Testis (tissue), 3 donors: Measurements from ENCODE around the gene ZNF32. TPM values are rescaled to one million over a fixed set of nuclear protein-coding genes. Genes with fewer than 3 reads are reported as not detected.

ENCODE experiments used
- DNase-seq: peaks from one replicate; pipeline ENCODE4 v3.0.0-alpha.2; 2019
- H3K27ac ChIP-seq, 2 donors: fragments of 200-600 bp; sonication (generic); one replicate each; pipeline ENCODE4 v1.5.1; 2019
- H3K27me3 ChIP-seq: fragments of 200-600 bp; sonication (generic); one replicate; pipeline ENCODE4 v1.5.1; 2019
- H3K36me3 ChIP-seq: fragments of 200-600 bp; sonication (generic); one replicate; pipeline ENCODE4 v1.5.1; 2017; ENCODE audit warnings: low read depth; ENCODE audit errors: missing control alignments
- H3K4me1 ChIP-seq: fragments of 200-600 bp; sonication (generic); one replicate; pipeline ENCODE4 v1.5.1; 2019
- H3K4me3 ChIP-seq, 2 donors: fragments of 200-600 bp; sonication (generic); one replicate each; pipeline ENCODE4 v1.5.1; 2017 to 2019
- H3K9me3 ChIP-seq: fragments of 200-600 bp; sonication (generic); one replicate; pipeline ENCODE4 v1.5.1; 2017
- CTCF ChIP-seq, 3 experiments: fragments of 450-650 bp in 2 of 3; fragments of 200-600 bp in 1 of 3; sonication (generic) in 1 of 3; IDR thresholded peaks; one replicate each; pipeline ENCODE4 v1.5.1; 2016 to 2019; ENCODE audit warnings: antibody characterized with exemption in 3 of 3, mild to moderate bottlenecking in 2 of 3, moderate library complexity in 1 of 3
- POLR2A ChIP-seq: fragments of 450-650 bp; IDR thresholded peaks from one replicate; pipeline ENCODE4 v1.6.1; 2017; ENCODE audit warnings: antibody characterized with exemption, mild to moderate bottlenecking, moderate library complexity
- WGBS, 2 donors: methylation state at CpG; one replicate each; pipeline ENCODE4 v1.1.5; 2018; 5-methylcytosine and 5-hydroxymethylcytosine counted together
- intact Hi-C: fragments of 100-400 bp; cut with DNase I; formaldehyde crosslinking; loops from one replicate; pipeline ENCODE4 v1.15.1; 2023; ENCODE audit warnings: low total_unique reads
- polyA plus RNA-seq: library from polyadenylated mRNA; stranded (reverse); fragments of 350-450 nt; fragmentation: Illumina TruSeq; extraction: RNeasy Lipid Tissue Mini Kit (QIAGEN cat#74804); gene quantifications from one replicate; pipeline ENCODE4 v1.2.3, GENCODE V29; 2014; ENCODE audit warnings: low read depth, low replicate concordance; ENCODE audit not compliant: insufficient read depth
- total RNA-seq, 2 donors: library from RNA; depleted of rRNA; stranded (reverse); fragments of >200 nt; gene quantifications; one replicate each; pipeline ENCODE4 v1.2.3, GENCODE V29; 2016

The ZNF32 gene
- total and polyA plus RNA-seq, 3 donors from 2014 or later, result 18.7 to 29.8 (median 22.7) TPM

GRCh38 chr10:43688348-43688892 is 39.7 kb upstream of the ZNF32 start:
- Histone ChIP-seq H3K4me3 (no peak overlapping the region), H3K4me1 (peaks cover 7% of the 10 kb centered on the region), H3K27ac (no peak overlapping the region), H3K27me3 (no peaks in the 10 kb centered on the region), H3K36me3 (no peaks in the 10 kb centered on the region), H3K9me3 (no peaks in the 10 kb centered on the region)
- WGBS, 2 donors, result 68 to 69% methylated on average over 15 to 16 of the region's 16 CpGs
- intact Hi-C loops, result no loop called here
- no peak for TF ChIP-seq POLR2A
- no peak for TF ChIP-seq CTCF (IDR thresholded peaks at IDR 0.05)
- DNase-seq, result no peak

- Histone ChIP-seq H3K27ac (no peak overlapping the region), H3K9me3 (no peaks in the 10 kb centered on the region), H3K27me3 (no peaks in the 10 kb centered on the region), H3K4me1 (peaks cover 7% of the 10 kb centered on the region), H3K36me3 (no peaks in the 10 kb centered on the region), H3K4me3 (no peak overlapping the region)
- no peak for DNase-seq
- WGBS, 2 donors, result 72 to 80% methylated on average over 7 of the region's 7 CpGs
- intact Hi-C loops, result no loop called here
- TF ChIP-seq CTCF (IDR thresholded peaks at IDR 0.05) (no peak), POLR2A (no peak)
Measured at GRCh38 chr10:43687373-43687772, 38.7 kb upstream of the ZNF32 start.

- peaks cover 7% of the 10 kb centered on the region for H3K4me1 ChIP-seq
- TF ChIP-seq CTCF (IDR thresholded peaks at IDR 0.05) (no peak), POLR2A (no peak)
- intact Hi-C loops, result no loop called here
Measured at GRCh38 chr10:43686414-43686813, 37.7 kb upstream of the ZNF32 start.

GRCh38 chr10:43685744-43686143 is 37.1 kb upstream of the ZNF32 start:
- H3K4me1 ChIP-seq, result peaks cover 5% of the 10 kb centered on the region
- WGBS, 2 donors, result 86 to 87% methylated on average over 7 to 8 of the region's 8 CpGs
- H3K36me3 ChIP-seq, result no peaks in the 10 kb centered on the region
- H3K9me3 ChIP-seq, result no peaks in the 10 kb centered on the region
- no peaks in the 10 kb centered on the region for H3K27me3 ChIP-seq
- intact Hi-C loops, result no loop called here
- H3K27ac ChIP-seq, result no peak overlapping the region
- no peak for TF ChIP-seq CTCF (IDR thresholded peaks at IDR 0.05)
- no peak for TF ChIP-seq POLR2A
- H3K4me3 ChIP-seq, result no peak overlapping the region
- no peak for DNase-seq

More at GRCh38 chr10:43686414-43686813, 37.7 kb upstream of the ZNF32 start:
- Histone ChIP-seq H3K9me3 (no peaks in the 10 kb centered on the region), H3K4me3 (no peak overlapping the region), H3K27ac (no peak overlapping the region), H3K27me3 (no peaks in the 10 kb centered on the region), H3K36me3 (no peaks in the 10 kb centered on the region)
- no peak for DNase-seq
- 80 to 85% methylated on average over 6 of the region's 6 CpGs for WGBS, 2 donors

- H3K27me3 ChIP-seq, result no peaks in the 10 kb centered on the region
- H3K9me3 ChIP-seq, result no peaks in the 10 kb centered on the region
- TF ChIP-seq CTCF (IDR thresholded peaks at IDR 0.05) (no peak), POLR2A (no peak)
- intact Hi-C loops, result no loop called here
- H3K27ac ChIP-seq, result no peak overlapping the region
- H3K4me1 ChIP-seq, result no peaks in the 10 kb centered on the region
- no peak overlapping the region for H3K4me3 ChIP-seq
- no peak for DNase-seq
- no peaks in the 10 kb centered on the region for H3K36me3 ChIP-seq
Measured at GRCh38 chr10:43684292-43684559, 35.5 kb upstream of the ZNF32 start.
